ENCODE measurements around the gene KLF7. TPM values are rescaled to one million over a fixed set of nuclear protein-coding genes. Genes with fewer than 3 reads are reported as not detected.

The KLF7 gene
- total and polyA plus RNA-seq, 4 donors = 1.9 to 11.5 (median 4.5) TPM

DNA sequence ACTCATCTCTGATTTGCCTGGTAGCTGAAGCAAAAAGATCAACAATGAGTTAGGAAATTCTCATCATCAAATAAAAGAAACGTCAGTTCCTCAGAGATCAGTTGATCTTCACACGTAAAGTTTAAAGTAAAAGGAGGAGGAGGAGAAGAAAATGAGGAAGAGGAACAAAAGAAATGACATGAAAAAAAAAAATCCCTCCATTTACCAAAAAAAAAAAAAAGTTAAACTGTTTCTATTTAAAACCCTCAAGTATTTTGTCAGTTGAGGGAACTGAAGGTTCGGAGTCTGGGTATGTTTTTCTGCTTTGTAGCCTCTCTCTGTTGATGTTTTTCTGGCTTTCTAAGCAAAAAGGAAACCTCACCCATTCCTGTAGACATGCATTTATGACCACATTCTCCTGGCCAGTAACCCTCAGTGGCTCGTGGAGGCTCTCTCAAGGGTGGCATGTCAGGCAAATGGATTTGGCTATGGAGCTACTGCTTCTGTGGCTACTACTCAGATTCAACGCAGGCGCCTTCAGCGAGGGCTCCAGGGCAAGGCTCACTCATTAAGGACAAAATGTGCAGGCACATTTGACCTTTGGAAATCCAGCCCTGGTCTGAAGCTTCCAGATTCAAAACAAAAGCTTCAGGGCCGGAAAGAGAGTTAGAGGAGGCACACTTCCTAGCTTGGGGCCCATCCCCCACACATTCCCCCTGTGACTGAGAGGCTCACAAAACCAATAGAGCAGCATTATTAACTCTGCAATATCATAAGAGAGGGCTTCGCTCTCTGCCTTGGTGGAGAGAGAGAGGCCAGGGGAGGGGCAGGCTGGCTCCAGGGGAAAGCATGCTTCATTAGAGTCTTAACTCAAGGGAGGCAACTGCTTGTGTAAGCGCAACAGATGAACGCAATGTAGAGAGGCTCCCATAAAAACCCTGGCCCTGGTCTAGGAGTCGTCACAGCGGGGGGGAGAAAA is 22.3 kb downstream of the KLF7 start (continued):
- TF ChIP-seq REST (IDR thresholded peaks at IDR 0.05) = no peak
- peak; percentile 99 for TF ChIP-seq NR2F2 (IDR thresholded peaks at IDR 0.05)
- TF ChIP-seq, protein P1, sequence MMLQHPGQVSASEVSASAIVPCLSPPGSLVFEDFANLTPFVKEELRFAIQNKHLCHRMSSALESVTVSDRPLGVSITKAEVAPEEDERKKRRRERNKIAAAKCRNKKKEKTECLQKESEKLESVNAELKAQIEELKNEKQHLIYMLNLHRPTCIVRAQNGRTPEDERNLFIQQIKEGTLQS (IDR thresholded peaks at IDR 0.05) = no peak
- TF ChIP-seq GABPA (IDR thresholded peaks at IDR 0.05 in 1 of 2, conservative IDR thresholded peaks at IDR 0.05 in 1 of 2) = no peak

- WGBS = 73% methylated on average over 3 of the region's 3 CpGs
- Histone ChIP-seq H3K9me3 (ENCODE audit: control insufficient read depth in 4 of 4, low read length in 3 of 4) (no peaks in the 10 kb centered on the region), H3K9ac (ENCODE audit: low read depth in 1 of 2, low read length in 2 of 2) (no peak overlapping the region), H3K4me1 (ENCODE audit: control insufficient read depth in 4 of 4, insufficient read depth in 4 of 4, low read length in 3 of 4) (peaks cover 0 to 16% (median 7%) of the 10 kb centered on the region in 4 donors), H3K27me3 (ENCODE audit: control insufficient read depth in 4 of 4, insufficient read depth in 4 of 4, low read length in 3 of 4) (no peaks in the 10 kb centered on the region), H3K36me3 (ENCODE audit: control insufficient read depth in 4 of 4, insufficient read depth in 3 of 4, low read depth in 1 of 4, low read length in 3 of 4) (peaks cover 0 to 3% (median under 1%) of the 10 kb centered on the region in 4 donors), H3K27ac (ENCODE audit: low read depth in 1 of 2, low read length in 2 of 2) (peak overlapping the region; percentile 74 to 79), H3K4me3 (ENCODE audit: low read depth in 1 of 3, low read length in 3 of 3) (no peak overlapping the region)
- DNase-seq (ENCODE audit: low spot score) = no peak
- TF ChIP-seq JUND (IDR thresholded peaks at IDR 0.05) (no peak), RXRA (IDR thresholded peaks at IDR 0.05) (peak in 1 of 2 donors; percentile 15), RAD21 (IDR thresholded peaks at IDR 0.05) (peak; percentile 48 to 62), CTCF (IDR thresholded peaks at IDR 0.05; ENCODE audit: low read depth, low read length, missing input control) (peak; percentile 2)
Measured at GRCh38 chr2:207142461-207142860, 23.3 kb downstream of the KLF7 start.

DNA sequence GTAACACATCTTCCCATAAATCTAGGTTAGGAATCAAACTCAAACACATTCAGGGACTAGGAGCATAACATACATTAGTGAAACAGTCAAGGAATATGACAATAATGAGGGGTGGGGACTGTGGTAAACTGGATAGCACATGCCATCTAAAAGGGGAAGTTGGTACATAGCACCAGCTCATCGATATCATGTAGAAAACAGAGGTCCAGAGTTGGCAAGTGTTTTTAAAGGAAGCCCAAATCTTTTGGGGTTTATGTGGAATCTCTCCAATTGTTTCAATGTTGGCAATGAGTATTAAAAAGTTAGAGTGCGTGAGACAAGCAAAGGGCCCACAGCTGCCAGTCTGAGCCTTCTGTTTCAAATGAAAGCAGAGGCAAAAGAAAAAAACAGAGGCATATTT is 24.4 kb downstream of the KLF7 start:
- 84% methylated on average over 2 of the region's 2 CpGs for WGBS
- Histone ChIP-seq H3K36me3 (ENCODE audit: control insufficient read depth in 4 of 4, insufficient read depth in 3 of 4, low read depth in 1 of 4, low read length in 3 of 4) (peaks cover 0 to 3% (median under 1%) of the 10 kb centered on the region in 4 donors), H3K4me1 (ENCODE audit: control insufficient read depth in 4 of 4, insufficient read depth in 4 of 4, low read length in 3 of 4) (peaks cover 0 to 16% (median 7%) of the 10 kb centered on the region in 4 donors), H3K4me3 (ENCODE audit: low read depth in 1 of 3, low read length in 3 of 3) (no peak overlapping the region), H3K9ac (ENCODE audit: low read depth in 1 of 2, low read length in 2 of 2) (no peak overlapping the region), H3K9me3 (ENCODE audit: control insufficient read depth in 4 of 4, low read length in 3 of 4) (no peaks in the 10 kb centered on the region), H3K27ac (ENCODE audit: low read depth in 1 of 2, low read length in 2 of 2) (no peak overlapping the region), H3K27me3 (ENCODE audit: control insufficient read depth in 4 of 4, insufficient read depth in 4 of 4, low read length in 3 of 4) (no peaks in the 10 kb centered on the region)
- TF ChIP-seq TAF1 (conservative IDR thresholded peaks at IDR 0.05) = no peak
- no peak for TF ChIP-seq EGR1 (IDR thresholded peaks at IDR 0.05; ENCODE audit: low read depth in 2 of 2)
- TF ChIP-seq SP1 (IDR thresholded peaks at IDR 0.05) = no peak
- no peak for TF ChIP-seq RAD21 (IDR thresholded peaks at IDR 0.05)
- TF ChIP-seq, protein P2, sequence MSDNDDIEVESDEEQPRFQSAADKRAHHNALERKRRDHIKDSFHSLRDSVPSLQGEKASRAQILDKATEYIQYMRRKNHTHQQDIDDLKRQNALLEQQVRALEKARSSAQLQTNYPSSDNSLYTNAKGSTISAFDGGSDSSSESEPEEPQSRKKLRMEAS (IDR thresholded peaks at IDR 0.05) = no peak
- no peak for TF ChIP-seq HNF4G (IDR thresholded peaks at IDR 0.05)
- TF ChIP-seq REST (IDR thresholded peaks at IDR 0.05) = no peak
- TF ChIP-seq YY1 (IDR thresholded peaks at IDR 0.05) = no peak
- TF ChIP-seq FOXA2 (IDR thresholded peaks at IDR 0.05) = no peak
- TF ChIP-seq CTCF (IDR thresholded peaks at IDR 0.05; ENCODE audit: low read depth, low read length, missing input control) = no peak
- no peak for TF ChIP-seq FOXA1 (IDR thresholded peaks at IDR 0.05)
- no peak for TF ChIP-seq JUND (IDR thresholded peaks at IDR 0.05)
- TF ChIP-seq GABPA (IDR thresholded peaks at IDR 0.05 in 1 of 2, conservative IDR thresholded peaks at IDR 0.05 in 1 of 2) = no peak
- TF ChIP-seq HNF4A (conservative IDR thresholded peaks at IDR 0.05) = no peak
- DNase-seq (ENCODE audit: low spot score) = no peak

Measured in liver (tissue), 9 donors.